ENCODE data around the gene SEMA4C.
A peak's percentile ranks its signal among the peaks of the same experiment; 100 is the strongest.

- TF ChIP-seq, protein P1, sequence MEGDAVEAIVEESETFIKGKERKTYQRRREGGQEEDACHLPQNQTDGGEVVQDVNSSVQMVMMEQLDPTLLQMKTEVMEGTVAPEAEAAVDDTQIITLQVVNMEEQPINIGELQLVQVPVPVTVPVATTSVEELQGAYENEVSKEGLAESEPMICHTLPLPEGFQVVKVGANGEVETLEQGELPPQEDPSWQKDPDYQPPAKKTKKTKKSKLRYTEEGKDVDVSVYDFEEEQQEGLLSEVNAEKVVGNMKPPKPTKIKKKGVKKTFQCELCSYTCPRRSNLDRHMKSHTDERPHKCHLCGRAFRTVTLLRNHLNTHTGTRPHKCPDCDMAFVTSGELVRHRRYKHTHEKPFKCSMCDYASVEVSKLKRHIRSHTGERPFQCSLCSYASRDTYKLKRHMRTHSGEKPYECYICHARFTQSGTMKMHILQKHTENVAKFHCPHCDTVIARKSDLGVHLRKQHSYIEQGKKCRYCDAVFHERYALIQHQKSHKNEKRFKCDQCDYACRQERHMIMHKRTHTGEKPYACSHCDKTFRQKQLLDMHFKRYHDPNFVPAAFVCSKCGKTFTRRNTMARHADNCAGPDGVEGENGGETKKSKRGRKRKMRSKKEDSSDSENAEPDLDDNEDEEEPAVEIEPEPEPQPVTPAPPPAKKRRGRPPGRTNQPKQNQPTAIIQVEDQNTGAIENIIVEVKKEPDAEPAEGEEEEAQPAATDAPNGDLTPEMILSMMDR (IDR thresholded peaks at IDR 0.05; ENCODE audit: insufficient read depth, low read length), result no peak
- TF ChIP-seq POLR2AphosphoS5 (IDR thresholded peaks at IDR 0.05; ENCODE audit: low read depth), result peak; percentile 65; the same call in 1 of the 2 replicates
- no peak for TF ChIP-seq GABPA (IDR thresholded peaks at IDR 0.05; ENCODE audit: low read depth)
- TF ChIP-seq SPI1 (IDR thresholded peaks at IDR 0.05; ENCODE audit: borderline replicate concordance, low read depth), result no peak
These were observed 53.6 kb downstream of the SEMA4C start, which contains the start of gene CNNM3 for GRCh38 chr2:96816127-96816835.
